MG63 (cell line): ENCODE data around the gene TTC23. TPM values are rescaled to one million over a fixed set of nuclear protein-coding genes. Genes with fewer than 3 reads are reported as not detected.

Experiments
- DNase-seq: peaks from one replicate; pipeline ENCODE4 v3.0.0-alpha.2; 2020
- H3K27me3 ChIP-seq: fragments of 250-450 bp; sonication (Bioruptor Pico); 2 replicates; pipeline ENCODE4 v1.5.1; 2020; ENCODE audit warnings: mild to moderate bottlenecking, moderate library complexity
- H3K36me3 ChIP-seq: fragments of 250-450 bp; sonication (Bioruptor Pico); 2 replicates; pipeline ENCODE4 v1.5.1; 2020; ENCODE audit warnings: mild to moderate bottlenecking, moderate library complexity
- H3K4me3 ChIP-seq: fragments of 250-450 bp; sonication (Bioruptor Pico); 2 replicates; pipeline ENCODE4 v1.5.1; 2020; ENCODE audit warnings: mild to moderate bottlenecking, moderate library complexity
- H3K9me3 ChIP-seq: fragments of 250-450 bp; sonication (Bioruptor Pico); 2 replicates; pipeline ENCODE4 v1.5.1; 2020; ENCODE audit warnings: mild to moderate bottlenecking, moderate library complexity
- total RNA-seq: library from RNA; depleted of rRNA; stranded (reverse); fragments of >200 nt; shearing (Covaris generic); gene quantifications from 2 replicates; pipeline ENCODE4 v1.2.3, GENCODE V29; 2014; ENCODE audit warnings: low replicate concordance

The TTC23 gene
- total RNA-seq, 1 experiment from 2014 or later: 12.2 TPM

DNA sequence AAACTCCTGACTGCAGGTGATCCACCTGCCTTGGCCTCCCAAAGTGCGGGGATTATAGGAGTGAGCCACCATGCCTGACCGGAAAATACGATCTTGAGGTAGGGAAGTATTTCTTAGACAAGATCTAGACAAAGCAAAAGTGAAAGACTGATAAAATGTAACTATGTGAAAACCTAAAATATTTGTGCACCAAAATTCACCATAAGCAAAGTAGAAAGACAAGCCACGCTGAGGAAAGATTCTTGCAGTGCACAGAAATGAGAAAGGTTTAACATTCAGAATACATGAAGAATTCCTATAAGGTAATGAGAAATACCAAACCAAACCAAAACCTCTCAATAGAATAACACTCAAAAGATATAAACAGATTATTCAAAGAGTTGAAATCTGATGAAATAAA is 108.8 kb downstream of the TTC23 start:
- Histone ChIP-seq H3K9me3 (no peaks in the 10 kb centered on the region), H3K27me3 (no peaks in the 10 kb centered on the region), H3K36me3 (peaks cover 3% of the 10 kb centered on the region), H3K4me3 (no peak overlapping the region)
- no peak for DNase-seq

DNA sequence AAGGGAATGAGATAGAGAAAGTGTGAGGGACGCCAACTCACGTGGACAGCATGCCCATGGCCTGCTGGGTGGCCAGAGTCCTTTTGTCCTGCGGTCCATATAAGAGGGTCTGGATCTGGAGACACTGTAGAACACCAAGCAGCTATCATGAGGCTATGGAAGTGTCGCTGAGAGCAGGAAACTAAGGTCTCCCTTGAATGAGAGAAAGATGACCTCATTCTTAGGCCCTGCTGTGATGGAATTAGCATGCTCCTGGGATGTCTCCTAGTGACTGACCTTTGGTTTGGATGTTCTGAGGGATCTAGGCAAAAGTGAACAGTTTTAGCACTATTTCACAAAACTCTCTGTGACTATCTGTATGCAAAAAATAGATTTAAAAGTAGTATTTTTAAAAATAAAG is 110.1 kb downstream of the TTC23 start:
- no peaks in the 10 kb centered on the region for H3K9me3 ChIP-seq
- DNase-seq: no peak
- H3K4me3 ChIP-seq: no peak overlapping the region
- H3K36me3 ChIP-seq: peaks cover 2% of the 10 kb centered on the region
- no peaks in the 10 kb centered on the region for H3K27me3 ChIP-seq

DNA sequence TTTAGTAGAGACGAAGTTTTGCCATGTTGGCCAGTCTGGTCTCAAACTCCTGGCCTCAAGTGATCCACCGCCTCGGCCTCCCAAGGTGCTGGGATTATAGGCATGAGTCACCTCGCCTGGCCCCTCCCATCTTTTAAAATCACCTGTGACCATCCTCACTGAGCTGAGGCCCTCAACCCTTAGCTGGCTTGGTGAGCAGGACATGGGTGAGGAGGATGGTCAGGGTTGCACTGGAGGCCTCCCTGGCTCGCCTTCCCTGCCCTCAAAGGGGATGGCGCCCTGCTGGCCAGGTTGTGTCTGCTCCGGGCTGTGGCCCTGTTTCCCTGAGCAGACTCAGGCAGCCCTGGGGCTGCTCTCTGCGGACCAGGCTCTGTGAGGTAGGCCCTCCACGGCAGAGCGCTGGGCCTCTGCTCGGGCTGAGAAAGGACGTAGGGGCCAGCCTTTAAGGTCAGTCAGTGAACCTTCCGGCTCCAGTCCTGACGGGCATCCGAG is 110.8 kb downstream of the TTC23 start:
- H3K36me3 ChIP-seq: peaks cover 2% of the 10 kb centered on the region
- no peaks in the 10 kb centered on the region for H3K27me3 ChIP-seq
- DNase-seq: no peak
- H3K4me3 ChIP-seq: no peak overlapping the region
- no peaks in the 10 kb centered on the region for H3K9me3 ChIP-seq

DNA sequence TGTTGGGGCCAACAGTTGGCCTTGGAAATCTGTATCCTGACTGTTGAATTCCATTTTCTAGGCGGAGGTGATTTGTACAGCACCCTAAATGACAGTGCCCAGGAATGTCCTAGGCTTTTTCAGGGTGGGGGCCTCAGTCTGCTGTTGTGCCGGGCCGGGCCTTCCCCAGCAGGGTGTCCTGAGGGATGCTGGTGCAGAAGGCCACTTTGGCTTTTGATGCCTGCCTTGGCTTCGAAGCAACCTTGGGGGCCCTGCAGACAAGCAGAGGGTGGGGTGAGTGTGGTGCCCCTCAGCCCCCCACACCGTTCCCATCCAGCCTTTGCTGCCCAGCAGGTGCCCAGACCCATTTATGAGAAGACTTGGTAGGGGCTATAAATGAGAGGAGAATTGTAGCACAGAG is 111.5 kb downstream of the TTC23 start:
- no peaks in the 10 kb centered on the region for H3K9me3 ChIP-seq
- H3K4me3 ChIP-seq: no peak overlapping the region
- H3K36me3 ChIP-seq: peaks cover 2% of the 10 kb centered on the region
- no peaks in the 10 kb centered on the region for H3K27me3 ChIP-seq
- no peak for DNase-seq

DNA sequence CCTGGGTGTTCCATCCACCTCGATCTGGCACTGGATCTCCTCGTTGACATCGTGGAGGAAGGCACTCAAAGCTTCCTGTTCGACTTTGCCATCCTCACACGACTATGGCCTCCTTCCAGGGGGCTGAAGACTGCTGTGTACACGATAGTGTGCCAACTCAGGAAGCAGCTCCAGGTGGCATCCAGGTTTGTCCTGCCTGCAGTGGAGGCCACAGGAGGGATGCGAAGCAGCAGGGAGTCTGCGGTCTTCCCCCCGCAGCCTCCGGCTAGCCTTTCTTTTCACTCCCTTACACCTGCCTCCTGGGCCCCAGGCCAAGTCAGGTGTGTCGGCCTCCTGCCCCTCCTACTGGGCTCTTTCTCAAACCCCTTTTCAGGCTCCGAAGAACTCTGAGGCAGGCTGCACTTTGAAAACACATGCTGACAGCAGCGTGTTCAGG is 112.3 kb downstream of the TTC23 start:
- DNase-seq: no peak
- H3K27me3 ChIP-seq: no peaks in the 10 kb centered on the region
- no peaks in the 10 kb centered on the region for H3K9me3 ChIP-seq
- no peak overlapping the region for H3K4me3 ChIP-seq
- peaks cover 6% of the 10 kb centered on the region for H3K36me3 ChIP-seq

DNA sequence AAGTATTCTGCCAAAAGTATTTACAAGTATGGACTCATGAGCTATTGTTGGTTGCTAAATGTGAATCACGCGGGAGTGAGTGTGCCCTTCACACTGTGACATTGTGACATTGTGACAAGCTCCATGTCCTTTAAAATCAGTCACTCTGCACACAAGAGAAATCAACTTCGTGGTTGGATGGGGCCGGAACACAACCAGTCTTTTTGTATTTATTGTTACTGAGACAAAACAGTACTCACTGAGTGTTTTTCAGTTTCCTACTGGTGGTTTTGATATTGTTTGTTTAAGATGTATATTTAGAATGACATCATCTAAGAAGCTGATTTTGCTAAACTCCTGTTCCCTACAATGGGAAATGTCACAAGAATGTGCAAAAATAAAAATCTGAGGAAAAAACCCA is 114.2 kb downstream of the TTC23 start:
- H3K4me3 ChIP-seq: no peak overlapping the region
- H3K36me3 ChIP-seq: peaks cover 6% of the 10 kb centered on the region
- H3K9me3 ChIP-seq: no peaks in the 10 kb centered on the region
- H3K27me3 ChIP-seq: no peaks in the 10 kb centered on the region
- no peak for DNase-seq

DNA sequence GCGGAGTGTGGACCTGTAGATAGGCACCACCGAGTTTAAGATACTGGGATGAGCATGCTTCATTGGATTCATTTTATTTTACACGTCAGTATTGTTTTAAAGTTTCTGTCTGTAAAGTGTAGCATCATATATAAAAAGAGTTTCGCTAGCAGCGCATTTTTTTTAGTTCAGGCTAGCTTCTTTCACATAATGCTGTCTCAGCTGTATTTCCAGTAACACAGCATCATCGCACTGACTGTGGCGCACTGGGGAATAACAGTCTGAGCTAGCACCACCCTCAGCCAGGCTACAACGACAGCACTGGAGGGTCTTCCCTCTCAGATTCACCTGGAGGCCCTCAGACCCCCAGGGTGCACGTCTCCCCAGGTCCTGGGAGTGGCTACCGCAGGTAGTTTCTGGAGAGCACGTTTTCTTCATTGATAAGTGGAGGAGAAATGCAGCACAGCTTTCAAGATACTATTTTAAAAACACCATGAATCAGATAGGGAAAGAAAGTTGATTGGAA is 115.0 kb downstream of the TTC23 start:
- no peaks in the 10 kb centered on the region for H3K27me3 ChIP-seq
- no peak for DNase-seq
- no peaks in the 10 kb centered on the region for H3K9me3 ChIP-seq
- H3K36me3 ChIP-seq: peaks cover 7% of the 10 kb centered on the region
- no peak overlapping the region for H3K4me3 ChIP-seq

DNA sequence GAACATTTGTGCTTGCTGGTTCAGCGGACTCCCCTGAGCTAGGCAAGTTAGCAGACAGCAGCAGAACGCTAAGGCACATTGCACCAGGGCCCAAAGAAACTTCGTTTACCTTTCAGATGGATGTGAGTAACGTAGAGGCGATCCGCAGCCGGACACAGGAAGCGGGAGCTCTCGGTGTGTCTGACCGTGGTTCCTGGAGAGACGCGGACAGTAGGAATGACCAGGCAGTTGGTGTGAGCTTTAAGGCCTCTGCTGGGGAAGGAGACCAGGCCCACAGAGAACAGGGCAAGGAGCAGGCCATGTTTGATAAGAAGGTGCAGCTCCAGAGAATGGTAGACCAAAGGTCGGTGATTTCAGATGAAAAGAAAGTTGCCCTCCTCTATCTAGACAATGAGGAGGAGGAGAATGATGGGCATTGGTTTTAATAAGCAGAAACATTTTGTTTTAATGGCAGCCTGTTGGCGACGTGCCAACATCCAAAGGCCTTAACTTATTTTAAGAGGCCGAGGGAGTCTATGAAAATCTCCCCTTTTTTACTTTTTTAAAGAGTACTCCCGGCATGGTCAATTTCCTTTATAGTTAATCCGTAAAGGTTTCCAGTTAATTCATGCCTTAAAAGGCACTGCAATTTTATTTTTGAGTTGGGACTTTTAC is 116.6 kb downstream of the TTC23 start:
- no peaks in the 10 kb centered on the region for H3K9me3 ChIP-seq
- no peak for DNase-seq
- no peak overlapping the region for H3K4me3 ChIP-seq
- no peaks in the 10 kb centered on the region for H3K27me3 ChIP-seq
- peaks cover 9% of the 10 kb centered on the region for H3K36me3 ChIP-seq

DNA sequence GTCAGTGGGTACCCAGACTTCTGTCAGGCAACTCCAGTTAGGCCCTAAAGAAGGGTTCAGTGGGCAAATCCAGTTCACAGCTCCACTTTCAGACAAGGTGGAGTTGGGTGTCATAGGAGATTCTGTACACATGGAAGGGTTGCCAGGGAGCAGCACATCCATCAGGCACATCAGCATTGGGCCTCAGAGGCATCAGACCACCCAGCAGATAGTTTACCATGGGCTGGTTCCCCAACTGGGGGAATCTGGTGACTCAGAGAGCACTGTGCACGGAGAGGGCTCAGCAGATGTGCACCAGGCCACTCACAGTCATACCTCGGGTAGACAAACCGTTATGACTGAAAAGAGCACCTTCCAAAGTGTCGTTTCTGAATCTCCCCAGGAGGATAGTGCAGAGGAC is 117.3 kb downstream of the TTC23 start:
- DNase-seq: no peak
- no peak overlapping the region for H3K4me3 ChIP-seq
- H3K27me3 ChIP-seq: no peaks in the 10 kb centered on the region
- no peaks in the 10 kb centered on the region for H3K9me3 ChIP-seq
- H3K36me3 ChIP-seq: peaks cover 9% of the 10 kb centered on the region

DNA sequence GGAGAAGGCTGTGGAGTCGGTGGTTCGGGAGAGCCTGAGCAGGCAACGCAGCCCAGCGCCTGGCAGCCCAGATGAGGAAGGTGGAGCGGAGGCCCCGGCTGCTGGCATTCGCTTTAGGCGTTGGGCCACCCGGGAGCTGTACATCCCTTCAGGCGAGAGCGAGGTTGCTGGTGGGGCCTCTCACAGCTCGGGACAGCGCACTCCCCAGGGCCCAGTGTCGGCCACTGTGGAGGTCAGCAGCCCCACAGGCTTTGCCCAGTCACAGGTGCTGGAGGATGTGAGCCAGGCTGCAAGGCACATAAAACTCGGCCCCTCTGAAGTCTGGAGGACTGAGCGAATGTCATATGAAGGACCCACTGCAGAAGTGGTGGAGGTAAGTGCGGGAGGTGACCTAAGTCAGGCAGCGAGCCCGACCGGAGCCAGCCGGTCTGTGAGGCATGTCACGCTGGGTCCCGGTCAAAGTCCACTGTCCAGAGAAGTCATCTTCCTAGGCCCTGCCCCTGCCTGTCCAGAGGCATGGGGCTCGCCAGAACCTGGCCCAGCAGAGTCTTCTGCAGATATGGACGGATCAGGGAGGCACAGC is 117.8 kb downstream of the TTC23 start:
- Histone ChIP-seq H3K27me3 (no peaks in the 10 kb centered on the region), H3K9me3 (no peaks in the 10 kb centered on the region), H3K4me3 (no peak overlapping the region), H3K36me3 (peaks cover 9% of the 10 kb centered on the region)
- no peak for DNase-seq

DNA sequence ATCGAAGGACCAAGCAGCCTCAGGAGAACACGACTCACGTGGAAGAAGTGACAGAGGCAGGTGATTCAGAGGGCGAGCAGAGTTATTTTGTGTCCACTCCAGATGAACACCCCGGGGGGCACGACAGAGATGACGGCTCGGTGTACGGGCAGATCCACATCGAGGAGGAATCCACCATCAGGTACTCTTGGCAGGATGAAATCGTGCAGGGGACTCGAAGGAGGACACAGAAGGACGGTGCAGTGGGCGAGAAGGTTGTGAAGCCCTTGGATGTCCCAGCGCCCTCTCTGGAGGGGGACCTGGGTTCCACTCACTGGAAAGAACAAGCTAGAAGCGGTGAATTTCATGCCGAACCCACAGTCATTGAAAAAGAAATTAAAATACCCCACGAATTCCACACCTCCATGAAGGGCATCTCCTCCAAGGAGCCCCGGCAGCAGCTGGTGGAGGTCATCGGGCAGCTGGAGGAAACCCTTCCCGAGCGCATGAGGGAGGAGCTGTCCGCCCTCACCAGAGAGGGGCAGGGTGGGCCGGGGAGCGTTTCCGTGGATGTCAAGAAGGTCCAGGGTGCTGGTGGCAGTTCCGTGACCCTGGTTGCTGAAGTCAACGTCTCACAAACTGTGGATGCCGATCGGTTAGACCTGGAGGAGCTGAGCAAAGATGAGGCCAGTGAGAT is 118.5 kb downstream of the TTC23 start:
- DNase-seq: no peak
- no peaks in the 10 kb centered on the region for H3K27me3 ChIP-seq
- no peak overlapping the region for H3K4me3 ChIP-seq
- H3K9me3 ChIP-seq: no peaks in the 10 kb centered on the region
- peaks cover 9% of the 10 kb centered on the region for H3K36me3 ChIP-seq

DNA sequence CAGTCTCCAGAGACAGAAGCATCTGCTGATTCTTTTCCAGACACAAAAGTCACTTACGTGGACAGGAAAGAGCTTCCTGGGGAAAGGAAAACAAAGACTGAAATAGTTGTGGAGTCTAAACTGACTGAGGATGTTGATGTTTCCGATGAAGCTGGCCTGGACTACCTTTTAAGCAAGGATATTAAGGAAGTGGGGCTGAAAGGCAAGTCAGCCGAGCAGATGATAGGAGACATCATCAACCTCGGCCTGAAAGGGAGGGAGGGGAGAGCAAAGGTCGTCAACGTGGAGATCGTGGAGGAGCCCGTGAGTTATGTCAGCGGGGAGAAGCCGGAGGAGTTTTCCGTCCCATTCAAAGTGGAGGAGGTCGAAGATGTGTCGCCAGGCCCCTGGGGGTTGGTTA is 119.1 kb downstream of the TTC23 start:
- no peak overlapping the region for H3K4me3 ChIP-seq
- H3K9me3 ChIP-seq: no peaks in the 10 kb centered on the region
- H3K27me3 ChIP-seq: no peaks in the 10 kb centered on the region
- H3K36me3 ChIP-seq: peaks cover 9% of the 10 kb centered on the region
- no peak for DNase-seq

DNA sequence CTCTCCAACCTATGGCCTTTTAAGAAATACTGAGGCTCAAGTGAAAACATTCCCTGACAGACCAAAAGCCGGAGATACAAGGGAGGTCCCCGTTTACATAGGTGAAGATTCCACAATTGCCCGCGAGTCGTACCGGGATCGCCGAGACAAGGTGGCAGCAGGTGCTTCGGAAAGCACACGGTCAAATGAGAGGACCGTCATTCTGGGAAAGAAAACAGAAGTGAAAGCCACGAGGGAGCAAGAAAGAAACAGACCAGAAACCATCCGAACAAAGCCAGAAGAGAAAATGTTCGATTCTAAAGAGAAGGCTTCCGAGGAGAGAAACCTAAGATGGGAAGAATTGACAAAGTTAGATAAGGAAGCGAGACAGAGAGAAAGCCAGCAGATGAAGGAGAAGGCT is 119.7 kb downstream of the TTC23 start:
- Histone ChIP-seq H3K36me3 (peaks cover 9% of the 10 kb centered on the region), H3K27me3 (no peaks in the 10 kb centered on the region), H3K4me3 (no peak overlapping the region), H3K9me3 (no peaks in the 10 kb centered on the region)
- no peak for DNase-seq

DNA sequence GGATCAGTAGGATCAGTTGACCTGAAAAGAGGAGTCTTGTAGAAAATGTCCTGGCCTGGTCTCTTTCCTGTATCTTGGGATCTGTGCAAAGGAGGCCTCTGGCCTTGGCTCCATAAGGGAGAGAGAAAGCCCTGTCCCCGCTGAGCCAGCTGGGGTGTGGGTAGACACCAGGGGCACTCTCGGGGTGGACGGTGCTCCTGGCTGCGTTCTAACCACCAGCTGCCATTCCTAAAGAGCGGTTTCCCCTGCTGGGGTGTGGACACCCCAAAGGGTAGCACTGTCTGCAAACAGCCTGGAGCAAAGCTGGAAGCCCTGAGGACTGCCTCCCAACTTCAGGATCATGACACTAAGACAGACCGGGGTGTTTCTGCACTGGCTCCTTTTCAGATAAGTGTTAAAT is 121.0 kb downstream of the TTC23 start:
- no peaks in the 10 kb centered on the region for H3K27me3 ChIP-seq
- H3K9me3 ChIP-seq: no peaks in the 10 kb centered on the region
- no peak for DNase-seq
- peaks cover 6% of the 10 kb centered on the region for H3K36me3 ChIP-seq
- H3K4me3 ChIP-seq: no peak overlapping the region

DNA sequence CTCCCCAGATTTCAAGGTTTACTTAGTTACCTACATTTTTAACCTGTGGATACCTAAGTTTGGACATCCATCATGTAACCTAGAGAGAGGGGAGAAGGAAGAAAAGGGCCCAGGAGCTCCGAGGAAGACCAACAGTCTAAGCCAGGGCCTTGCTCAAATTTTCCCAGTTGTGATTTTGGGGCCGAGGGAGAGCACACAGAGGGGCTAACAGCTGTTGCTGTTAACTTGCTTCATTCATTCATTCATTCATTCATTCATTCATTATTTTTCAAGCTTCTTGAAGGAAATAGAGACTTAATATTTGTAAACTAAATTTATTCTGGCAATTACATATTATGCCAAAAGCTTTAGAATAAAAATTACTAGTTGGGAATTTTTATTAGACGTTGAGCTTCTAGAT is 121.6 kb downstream of the TTC23 start:
- Histone ChIP-seq H3K4me3 (no peak overlapping the region), H3K9me3 (no peaks in the 10 kb centered on the region), H3K27me3 (no peaks in the 10 kb centered on the region), H3K36me3 (peaks cover 6% of the 10 kb centered on the region)
- no peak for DNase-seq

DNA sequence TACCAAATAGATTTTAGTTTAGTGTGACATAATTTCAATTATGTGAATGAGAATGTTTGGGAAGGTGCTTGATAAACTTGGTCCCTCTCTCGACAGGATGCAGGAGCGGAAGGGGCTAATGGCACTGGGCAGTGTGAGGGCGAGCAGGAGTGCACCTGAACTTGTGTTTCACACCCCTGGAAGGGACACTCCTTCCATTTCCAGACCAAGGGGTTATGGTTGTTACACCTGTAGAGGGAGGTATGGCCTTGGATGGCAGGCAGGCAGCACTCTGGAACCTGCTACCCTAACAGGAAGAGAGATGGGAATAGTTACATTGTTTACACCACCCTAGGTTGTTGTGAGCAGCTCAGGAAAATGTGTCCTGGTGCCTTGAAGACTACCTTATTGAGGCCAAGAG is 122.5 kb downstream of the TTC23 start:
- Histone ChIP-seq H3K27me3 (no peaks in the 10 kb centered on the region), H3K4me3 (no peak overlapping the region), H3K9me3 (no peaks in the 10 kb centered on the region), H3K36me3 (peaks cover 3% of the 10 kb centered on the region)
- no peak for DNase-seq

DNA sequence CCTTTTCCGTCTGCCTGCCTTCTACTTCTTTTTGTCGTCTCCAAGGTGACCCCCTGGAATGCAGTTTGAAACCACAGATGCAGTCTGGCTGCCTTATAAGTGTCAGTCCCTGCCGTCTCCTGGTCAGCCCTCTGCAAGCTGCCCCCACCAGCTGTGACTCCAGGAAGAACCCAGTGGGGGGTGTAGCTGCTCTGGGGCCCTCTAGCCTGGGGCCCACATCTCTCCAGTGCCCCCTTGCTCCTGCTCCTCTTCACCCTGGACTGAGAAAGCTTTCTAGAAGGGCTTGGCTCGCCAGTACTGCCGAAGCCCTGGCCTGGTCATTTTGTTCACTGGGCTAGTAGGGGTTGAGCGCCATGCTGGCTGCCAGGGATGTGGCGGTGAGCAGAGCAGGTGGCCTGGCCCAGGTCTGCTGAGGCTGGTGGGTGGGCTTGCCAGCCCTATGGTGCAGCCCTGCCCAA is 123.2 kb downstream of the TTC23 start:
- Histone ChIP-seq H3K9me3 (no peaks in the 10 kb centered on the region), H3K27me3 (no peaks in the 10 kb centered on the region), H3K4me3 (no peak overlapping the region), H3K36me3 (peaks cover 3% of the 10 kb centered on the region)
- DNase-seq: no peak
